Spinal cord (tissue), 10 donors: Measurements from ENCODE around the gene TRAPPC5. TPM values are rescaled to one million over a fixed set of nuclear protein-coding genes. Genes with fewer than 3 reads are reported as not detected.

Experiments used
- DNase-seq, 6 donors: peaks; one replicate each; pipeline versions ENCODE4 v3.0.0 to v3.0.0-alpha.2; 2013 to 2015; ENCODE audit warnings: low spot score in 6 of 6, low read depth in 4 of 6
- H3K27ac ChIP-seq: one replicate; pipeline ENCODE4 v1.5.1; 2013; ENCODE audit warnings: low read depth, low read length, control low read depth
- H3K27me3 ChIP-seq: one replicate; pipeline ENCODE4 v1.6.1; 2013; ENCODE audit warnings: low read length; ENCODE audit not compliant: control insufficient read depth, insufficient read depth
- H3K36me3 ChIP-seq: one replicate; pipeline ENCODE4 v1.6.1; 2013; ENCODE audit warnings: low read length; ENCODE audit not compliant: control insufficient read depth, insufficient read depth
- H3K4me1 ChIP-seq: one replicate; pipeline ENCODE4 v1.6.1; 2013; ENCODE audit warnings: low read length; ENCODE audit not compliant: control insufficient read depth, insufficient read depth
- H3K4me3 ChIP-seq: one replicate; pipeline ENCODE4 v1.5.1; 2013; ENCODE audit warnings: low read depth, low read length, control low read depth
- H3K9me3 ChIP-seq: one replicate; pipeline ENCODE4 v1.6.1; 2013; ENCODE audit warnings: low read length; ENCODE audit not compliant: control insufficient read depth, insufficient read depth
- WGBS: methylation state at CpG from one replicate; pipeline ENCODE4 v1.1.5; 2013; ENCODE audit warnings: missing lambda C conversion rate; ENCODE audit not compliant: insufficient coverage; 5-methylcytosine and 5-hydroxymethylcytosine counted together
- polyA plus RNA-seq, 2 donors: library from polyadenylated mRNA; unstranded; fragments of 120-200 nt; gene quantifications; one replicate each; pipeline ENCODE4 v1.2.1, GENCODE V29; 2013; ENCODE audit not compliant: insufficient read length in 2 of 2
- total RNA-seq, 2 donors: library from RNA; depleted of rRNA in 1 of 2; stranded (reverse); fragments of 120-200 nt in 1 of 2; fragments of >200 nt in 1 of 2; gene quantifications; one replicate each; pipeline versions ENCODE4 v1.2.3 to v1.2.4, GENCODE V29; 2013 to 2014
- donor health status: healthy.

Gene TRAPPC5
- total and polyA plus RNA-seq, 4 donors, result 24.5 to 165 (median 97.1) TPM

- Histone ChIP-seq H3K27me3 (peaks cover 48% of the 10 kb centered on the region), H3K27ac (no peak overlapping the region), H3K9me3 (no peaks in the 10 kb centered on the region), H3K4me1 (peaks cover 5% of the 10 kb centered on the region), H3K36me3 (no peaks in the 10 kb centered on the region), H3K4me3 (no peak overlapping the region)
- WGBS, result 15% methylated on average over 13 of the region's 16 CpGs
- no peak for DNase-seq
Observed at GRCh38 chr19:7729211-7729610, 48.6 kb downstream of the TRAPPC5 start.

GRCh38 chr19:7729831-7730285, 49.2 kb downstream of the TRAPPC5 start:
- Histone ChIP-seq H3K36me3 (no peaks in the 10 kb centered on the region), H3K4me1 (peaks cover 5% of the 10 kb centered on the region), H3K27ac (no peak overlapping the region), H3K4me3 (no peak overlapping the region), H3K9me3 (no peaks in the 10 kb centered on the region), H3K27me3 (peaks cover 48% of the 10 kb centered on the region)
- WGBS, result 1% methylated on average over 34 of the region's 34 CpGs
- DNase-seq, result no peak

- H3K4me3 ChIP-seq, result no peak overlapping the region
- 1% methylated on average over 78 of the region's 78 CpGs for WGBS
- H3K27ac ChIP-seq, result no peak overlapping the region
- H3K36me3 ChIP-seq, result no peaks in the 10 kb centered on the region
- no peaks in the 10 kb centered on the region for H3K9me3 ChIP-seq
- DNase-seq, result peak in 1 of 6 donors; percentile 25
- H3K4me1 ChIP-seq, result peaks cover 5% of the 10 kb centered on the region
- peaks cover 48% of the 10 kb centered on the region for H3K27me3 ChIP-seq
Observed at GRCh38 chr19:7730286-7731217, 49.9 kb downstream of the TRAPPC5 start.

- Histone ChIP-seq H3K36me3 (no peaks in the 10 kb centered on the region), H3K27ac (no peak overlapping the region), H3K27me3 (peaks cover 48% of the 10 kb centered on the region), H3K4me3 (no peak overlapping the region), H3K4me1 (peaks cover 5% of the 10 kb centered on the region), H3K9me3 (no peaks in the 10 kb centered on the region)
- WGBS, result 48% methylated on average over 39 of the region's 39 CpGs
- no peak for DNase-seq
Observed at GRCh38 chr19:7731218-7731595, 50.6 kb downstream of the TRAPPC5 start.

GRCh38 chr19:7731615-7732014, 51.0 kb downstream of the TRAPPC5 start:
- Histone ChIP-seq H3K9me3 (no peaks in the 10 kb centered on the region), H3K4me1 (peaks cover 5% of the 10 kb centered on the region), H3K27ac (no peak overlapping the region), H3K36me3 (no peaks in the 10 kb centered on the region), H3K4me3 (no peak overlapping the region), H3K27me3 (peaks cover 48% of the 10 kb centered on the region)
- DNase-seq, result no peak
- 52% methylated on average over 5 of the region's 5 CpGs for WGBS

DNA sequence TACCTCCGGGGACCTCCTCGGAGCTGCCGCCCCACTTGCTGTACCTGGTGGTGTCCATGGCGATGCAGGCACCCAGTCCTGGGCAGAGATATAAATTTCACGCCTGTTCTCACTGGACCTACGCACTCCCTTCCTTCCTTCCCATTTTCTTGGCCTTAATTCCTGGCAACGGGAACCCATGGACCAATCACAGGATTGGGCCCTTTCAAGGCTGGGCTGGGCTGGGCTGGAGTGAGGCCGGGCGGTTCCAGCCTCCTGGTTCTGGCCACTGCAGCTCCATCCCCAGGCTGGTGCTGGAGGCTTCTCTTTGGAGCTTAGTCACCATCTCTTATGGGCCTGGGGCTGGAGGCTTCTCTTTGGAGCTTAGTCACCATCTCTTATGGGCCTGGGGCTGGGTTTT, 51.4 kb downstream of the TRAPPC5 start, which contains the start of gene CLEC4G:
TSS of gene CLEC4G (minus strand) at position 66 of the 400 bp plus-strand sequence. CDS start at position 58, 8 bp downstream.
- no peaks in the 10 kb centered on the region for H3K36me3 ChIP-seq
- H3K27ac ChIP-seq, result no peak within 1 kb of the TSS
- peaks cover 48% of the 10 kb centered on the region for H3K27me3 ChIP-seq
- no peak for DNase-seq
- H3K9me3 ChIP-seq, result no peaks in the 10 kb centered on the region
- no peak within 1 kb of the TSS for H3K4me3 ChIP-seq
- WGBS, result 59% methylated on average over 9 of the region's 9 CpGs
- peaks cover 5% of the 10 kb centered on the region for H3K4me1 ChIP-seq

- Histone ChIP-seq H3K4me3 (no peak overlapping the region), H3K36me3 (no peaks in the 10 kb centered on the region), H3K4me1 (peaks cover 5% of the 10 kb centered on the region), H3K27me3 (peaks cover 43% of the 10 kb centered on the region), H3K9me3 (no peaks in the 10 kb centered on the region), H3K27ac (no peak overlapping the region)
- DNase-seq, result no peak
- WGBS, result 84% methylated on average over 3 of the region's 6 CpGs
Observed at GRCh38 chr19:7733376-7733775, 52.7 kb downstream of the TRAPPC5 start.

DNA sequence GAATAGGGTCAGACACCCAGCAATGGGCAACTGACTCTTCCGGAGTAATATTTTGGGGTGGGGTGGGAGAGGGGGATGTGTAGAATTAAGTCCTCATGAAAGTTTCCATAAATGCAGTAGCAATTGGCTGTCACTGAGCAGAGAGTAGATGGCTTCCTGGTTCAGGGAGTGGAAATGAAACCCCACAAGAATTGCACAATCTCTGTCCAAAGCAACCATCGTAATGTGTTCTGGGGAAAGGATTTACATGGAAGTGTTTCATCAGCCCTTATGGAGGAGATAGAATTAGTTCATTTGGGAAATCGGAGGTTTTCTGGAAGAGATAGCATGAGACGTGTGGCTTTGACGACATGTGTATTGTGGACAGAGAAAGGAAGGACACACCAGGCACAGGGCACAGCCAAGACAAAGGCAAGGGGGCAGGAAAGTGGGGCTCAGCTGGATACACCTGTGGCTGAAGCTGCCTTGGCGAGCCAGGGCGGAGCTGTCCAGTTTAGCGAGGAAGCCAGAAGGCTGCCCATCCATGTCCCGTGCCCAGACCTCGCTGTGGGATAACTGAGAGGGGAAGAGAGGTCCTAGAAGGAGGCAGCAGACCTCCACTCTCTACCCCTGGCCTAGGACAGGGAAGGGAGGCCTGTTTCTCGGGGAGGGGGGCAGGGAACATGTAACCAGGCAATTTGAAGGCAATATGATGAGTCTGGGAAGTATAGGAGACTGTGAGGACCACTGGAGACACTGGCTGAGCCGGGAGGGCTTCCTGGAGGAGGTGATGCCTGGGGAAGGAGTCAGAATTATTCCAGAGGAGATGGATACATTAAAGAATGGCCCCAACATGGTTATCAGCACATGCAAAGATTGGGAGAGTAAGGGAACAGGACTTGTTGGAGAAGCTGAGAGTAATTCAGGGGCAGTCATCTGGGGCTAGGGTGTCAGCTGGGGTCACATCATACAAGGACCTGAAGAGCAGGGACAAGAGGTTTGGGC, 53.9 kb downstream of the TRAPPC5 start:
- 69% methylated on average over 9 of the region's 12 CpGs for WGBS
- no peaks in the 10 kb centered on the region for H3K36me3 ChIP-seq
- DNase-seq, result no peak
- no peak overlapping the region for H3K4me3 ChIP-seq
- peaks cover 5% of the 10 kb centered on the region for H3K4me1 ChIP-seq
- no peak overlapping the region for H3K27ac ChIP-seq
- peaks cover 32% of the 10 kb centered on the region for H3K27me3 ChIP-seq
- no peaks in the 10 kb centered on the region for H3K9me3 ChIP-seq

DNA sequence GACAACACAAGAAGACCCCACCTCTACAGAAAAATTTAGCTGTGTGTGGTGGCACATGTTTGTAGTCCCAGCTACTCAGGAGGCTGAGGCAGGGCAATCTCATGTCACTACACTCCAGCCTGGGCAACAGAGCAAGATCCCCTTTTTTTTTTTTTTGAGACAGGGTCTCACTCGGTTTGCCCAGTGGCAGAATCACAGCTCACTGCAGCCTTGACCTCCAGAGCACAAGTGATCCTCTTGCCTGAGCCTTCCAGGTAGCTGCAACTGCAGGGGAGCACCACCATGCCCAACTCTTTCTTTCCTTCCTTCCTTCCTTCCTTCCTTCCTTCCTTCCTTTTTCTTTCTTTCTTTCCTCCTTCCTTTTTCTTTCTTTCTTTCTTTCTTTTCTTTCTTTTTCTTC, 55.5 kb downstream of the TRAPPC5 start:
- Histone ChIP-seq H3K4me3 (no peak overlapping the region), H3K36me3 (no peaks in the 10 kb centered on the region), H3K27ac (no peak overlapping the region), H3K4me1 (no peaks in the 10 kb centered on the region), H3K9me3 (no peaks in the 10 kb centered on the region), H3K27me3 (peaks cover 16% of the 10 kb centered on the region)
- DNase-seq, result no peak
- 64% methylated on average over 1 of the region's 1 CpG for WGBS
